ENCODE data around the gene VAX1.

The VAX1 gene

GRCh38 chr10:117138838-117139580 is 939 bp upstream of the VAX1 start:
- Histone ChIP-seq H3K9me3 (ENCODE audit: control insufficient read depth, insufficient read depth, low read depth, low read length) (no peaks in the 10 kb centered on the region), H3K4me3 (ENCODE audit: low read depth, low read length) (no peak overlapping the region), H3K36me3 (ENCODE audit: control insufficient read depth in 2 of 2, insufficient read depth in 1 of 2, low read length in 2 of 2) (no peaks in the 10 kb centered on the region), H3K27ac (ENCODE audit: extremely low read depth, low read depth, low read length) (no peak overlapping the region), H3K4me1 (ENCODE audit: control insufficient read depth, insufficient read depth, low read length) (no peaks in the 10 kb centered on the region)
- CTCF ChIA-PET: interaction anchor here (0.7 kb wide), 2 partner anchors 30 to 289 kb away, joined by 3 read pairs; no protein-coding TSS in a partner anchor
- POLR2A ChIA-PET: interaction anchor here (0.6 to 1.0 kb wide), 3 partner anchors 29 to 430 kb away, joined by 3 to 4 read pairs (median 3); no protein-coding TSS in a partner anchor
- TF ChIP-seq ZNF248 (tag by site-specific recombination; IDR thresholded peaks at IDR 0.05) (no peak), ZNF654 (tag by site-specific recombination; IDR thresholded peaks at IDR 0.05; ENCODE audit: low read depth) (no peak), ZNF558 (tag by site-specific recombination; IDR thresholded peaks at IDR 0.05) (no peak), ZBTB11 (tag by site-specific recombination; conservative IDR thresholded peaks at IDR 0.05; ENCODE audit: low read depth) (no peak), PRDM10 (tag by site-specific recombination; IDR thresholded peaks at IDR 0.05) (no peak)

GRCh38 chr10:117137031-117137910 is 799 bp downstream of the VAX1 start:
- H3K9me3 ChIP-seq (ENCODE audit: control insufficient read depth, insufficient read depth, low read depth, low read length): no peaks in the 10 kb centered on the region
- peak overlapping the region; percentile 92 for H3K27ac ChIP-seq (ENCODE audit: extremely low read depth, low read depth, low read length)
- ChIA-PET POLR2A (interaction anchor here (0.7 to 1.3 kb wide), 4 partner anchors 8 to 133 kb away, joined by 3 to 4 read pairs (median 4); partner anchors contain the start of gene SHTN1), CTCF (no interaction called here)
- H3K4me3 ChIP-seq (ENCODE audit: low read depth, low read length): peak overlapping the region; percentile 62
- no peaks in the 10 kb centered on the region for H3K36me3 ChIP-seq (ENCODE audit: control insufficient read depth in 2 of 2, insufficient read depth in 1 of 2, low read length in 2 of 2)
- no peaks in the 10 kb centered on the region for H3K4me1 ChIP-seq (ENCODE audit: control insufficient read depth, insufficient read depth, low read length)
- TF ChIP-seq ZNF394 (tag by site-specific recombination; IDR thresholded peaks at IDR 0.05; ENCODE audit: borderline replicate concordance) (peak; percentile 27; the same call in 1 of the 2 replicates), ZNF19 (tag by site-specific recombination; IDR thresholded peaks at IDR 0.05; ENCODE audit: low read depth) (no peak), IKZF3 (tag by site-specific recombination; IDR thresholded peaks at IDR 0.05) (peak; percentile 35; the same call in 1 of the 2 replicates), ZNF423 (tag by site-specific recombination; IDR thresholded peaks at IDR 0.05) (peak; percentile 83), ZNF544 (tag by site-specific recombination; IDR thresholded peaks at IDR 0.05) (no peak), ZNF792 (tag by site-specific recombination; IDR thresholded peaks at IDR 0.05) (no peak), ZNF146 (tag by site-specific recombination; IDR thresholded peaks at IDR 0.05) (peak; percentile 34; the same call in 1 of the 2 replicates), REST (tag by site-specific recombination; IDR thresholded peaks at IDR 0.05) (0 out of 2 replicates have a peak, but pooled peaks have one; percentile 32), ZBTB26 (tag by site-specific recombination; optimal IDR thresholded peaks at IDR 0.05) (peak; percentile 95), KLF16 (tag by site-specific recombination; IDR thresholded peaks at IDR 0.05) (no peak)
- TF ChIP-seq, protein P1, sequence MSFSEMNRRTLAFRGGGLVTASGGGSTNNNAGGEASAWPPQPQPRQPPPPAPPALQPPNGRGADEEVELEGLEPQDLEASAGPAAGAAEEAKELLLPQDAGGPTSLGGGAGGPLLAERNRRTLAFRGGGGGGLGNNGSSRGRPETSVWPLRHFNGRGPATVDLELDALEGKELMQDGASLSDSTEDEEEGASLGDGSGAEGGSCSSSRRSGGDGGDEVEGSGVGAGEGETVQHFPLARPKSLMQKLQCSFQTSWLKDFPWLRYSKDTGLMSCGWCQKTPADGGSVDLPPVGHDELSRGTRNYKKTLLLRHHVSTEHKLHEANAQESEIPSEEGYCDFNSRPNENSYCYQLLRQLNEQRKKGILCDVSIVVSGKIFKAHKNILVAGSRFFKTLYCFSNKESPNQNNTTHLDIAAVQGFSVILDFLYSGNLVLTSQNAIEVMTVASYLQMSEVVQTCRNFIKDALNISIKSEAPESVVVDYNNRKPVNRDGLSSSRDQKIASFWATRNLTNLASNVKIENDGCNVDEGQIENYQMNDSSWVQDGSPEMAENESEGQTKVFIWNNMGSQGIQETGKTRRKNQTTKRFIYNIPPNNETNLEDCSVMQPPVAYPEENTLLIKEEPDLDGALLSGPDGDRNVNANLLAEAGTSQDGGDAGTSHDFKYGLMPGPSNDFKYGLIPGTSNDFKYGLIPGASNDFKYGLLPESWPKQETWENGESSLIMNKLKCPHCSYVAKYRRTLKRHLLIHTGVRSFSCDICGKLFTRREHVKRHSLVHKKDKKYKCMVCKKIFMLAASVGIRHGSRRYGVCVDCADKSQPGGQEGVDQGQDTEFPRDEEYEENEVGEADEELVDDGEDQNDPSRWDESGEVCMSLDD (tag by site-specific recombination; IDR thresholded peaks at IDR 0.05): peak; percentile 78
